Tibial nerve (tissue), 4 donors: ENCODE data around the gene LMCD1. TPM values are rescaled to one million over a fixed set of nuclear protein-coding genes. Genes with fewer than 3 reads are reported as not detected.

Experiments used
- DNase-seq, 2 donors: peaks; one replicate each; pipeline ENCODE4 v3.0.0-alpha.2; 2019; ENCODE audit warnings: low spot score in 2 of 2
- H3K27ac ChIP-seq, 4 donors: fragments of 200-600 bp; sonication (generic) in 3 of 4; one replicate each; pipeline ENCODE4 v1.5.1; 2017 to 2019; ENCODE audit warnings: mild to moderate bottlenecking in 1 of 4
- H3K27me3 ChIP-seq, 2 donors: fragments of 200-600 bp; sonication (generic) in 1 of 2; one replicate each; pipeline versions ENCODE4 v1.5.1 to v1.6.0; 2017 to 2019
- H3K36me3 ChIP-seq, 3 donors: fragments of 200-600 bp; sonication (generic); one replicate each; pipeline ENCODE4 v1.5.1; 2018 to 2019
- H3K4me1 ChIP-seq, 4 donors: fragments of 200-600 bp; sonication (generic) in 3 of 4; one replicate each; pipeline ENCODE4 v1.5.1; 2017 to 2019
- H3K4me3 ChIP-seq, 4 donors: fragments of 200-600 bp; sonication (generic) in 3 of 4; one replicate each; pipeline ENCODE4 v1.5.1; 2017 to 2019; ENCODE audit warnings: mild to moderate bottlenecking in 1 of 4, moderate library complexity in 1 of 4
- H3K9me3 ChIP-seq, 4 donors: fragments of 200-600 bp; sonication (generic) in 3 of 4; one replicate each; pipeline ENCODE4 v1.5.1; 2017 to 2019
- CTCF ChIP-seq, 5 experiments: fragments of 200-600 bp in 3 of 5; fragments of 450-650 bp in 2 of 5; sonication (generic) in 3 of 5; IDR thresholded peaks; one replicate each; pipeline ENCODE4 v1.5.1; 2016 to 2019; ENCODE audit warnings: antibody characterized with exemption in 5 of 5, mild to moderate bottlenecking in 3 of 5, moderate library complexity in 2 of 5
- EP300 ChIP-seq, 2 donors: sonication (generic); formaldehyde crosslinking; IDR thresholded peaks; one replicate each; pipeline ENCODE4 v1.6.1; 2017; ENCODE audit warnings: antibody characterized with exemption in 2 of 2, mild to moderate bottlenecking in 1 of 2
- POLR2A ChIP-seq, 2 donors: fragments of 450-650 bp; IDR thresholded peaks; one replicate each; pipeline ENCODE4 v1.6.1; 2017; ENCODE audit warnings: antibody characterized with exemption in 2 of 2, mild to moderate bottlenecking in 2 of 2, moderate library complexity in 2 of 2
- WGBS, 2 donors: methylation state at CpG; one replicate each; pipeline ENCODE4 v1.1.5; 2018; 5-methylcytosine and 5-hydroxymethylcytosine counted together
- total RNA-seq, 4 donors: library from RNA; depleted of rRNA; stranded (reverse); fragments of >200 nt; gene quantifications; one replicate each; pipeline ENCODE4 v1.1.0, GENCODE V29; 2016

The LMCD1 gene
- total RNA-seq, 4 donors from 2014 or later = 81.2 to 147 (median 92.9) TPM

DNA sequence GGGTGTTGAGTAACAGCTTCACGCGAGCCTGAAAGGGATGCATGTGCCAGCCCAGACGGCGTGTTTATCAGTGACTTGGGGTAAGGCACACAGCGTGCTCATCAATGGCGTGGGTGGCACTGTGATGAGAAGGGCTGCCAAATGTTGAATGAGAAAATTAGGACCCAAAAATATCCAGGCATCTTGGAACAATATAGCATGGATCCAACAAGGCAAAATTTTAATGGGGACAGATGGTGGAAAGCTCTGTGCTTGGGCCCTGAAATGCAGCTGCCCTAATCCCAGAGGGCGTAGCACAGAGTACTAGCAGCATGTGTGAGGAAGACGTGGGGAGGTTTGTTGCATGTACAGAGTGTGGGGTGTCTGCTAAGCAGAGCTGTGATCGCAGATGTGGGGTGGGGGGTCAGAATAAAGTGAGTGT lies 94.1 kb downstream of the LMCD1 start:
- H3K27ac ChIP-seq = no peak overlapping the region
- no peak overlapping the region for H3K4me3 ChIP-seq
- H3K9me3 ChIP-seq = no peaks in the 10 kb centered on the region
- TF ChIP-seq CTCF (IDR thresholded peaks at IDR 0.05) (no peak), POLR2A (IDR thresholded peaks at IDR 0.05) (no peak), EP300 (IDR thresholded peaks at IDR 0.05) (no peak)
- 88 to 90% methylated on average over 9 of the region's 9 CpGs for WGBS, 2 donors
- no peaks in the 10 kb centered on the region for H3K36me3 ChIP-seq
- H3K4me1 ChIP-seq = no peaks in the 10 kb centered on the region
- no peaks in the 10 kb centered on the region for H3K27me3 ChIP-seq
- no peak for DNase-seq

GRCh38 chr3:8596321-8597218 lies 94.9 kb downstream of the LMCD1 start:
- no peaks in the 10 kb centered on the region for H3K9me3 ChIP-seq
- TF ChIP-seq EP300 (IDR thresholded peaks at IDR 0.05) = no peak
- no peak overlapping the region for H3K27ac ChIP-seq
- H3K4me1 ChIP-seq = no peaks in the 10 kb centered on the region
- no peak overlapping the region for H3K4me3 ChIP-seq
- no peak for DNase-seq
- H3K36me3 ChIP-seq = no peaks in the 10 kb centered on the region
- H3K27me3 ChIP-seq = no peaks in the 10 kb centered on the region
- WGBS, 2 donors = 77 to 87% methylated on average over 18 of the region's 18 CpGs

DNA sequence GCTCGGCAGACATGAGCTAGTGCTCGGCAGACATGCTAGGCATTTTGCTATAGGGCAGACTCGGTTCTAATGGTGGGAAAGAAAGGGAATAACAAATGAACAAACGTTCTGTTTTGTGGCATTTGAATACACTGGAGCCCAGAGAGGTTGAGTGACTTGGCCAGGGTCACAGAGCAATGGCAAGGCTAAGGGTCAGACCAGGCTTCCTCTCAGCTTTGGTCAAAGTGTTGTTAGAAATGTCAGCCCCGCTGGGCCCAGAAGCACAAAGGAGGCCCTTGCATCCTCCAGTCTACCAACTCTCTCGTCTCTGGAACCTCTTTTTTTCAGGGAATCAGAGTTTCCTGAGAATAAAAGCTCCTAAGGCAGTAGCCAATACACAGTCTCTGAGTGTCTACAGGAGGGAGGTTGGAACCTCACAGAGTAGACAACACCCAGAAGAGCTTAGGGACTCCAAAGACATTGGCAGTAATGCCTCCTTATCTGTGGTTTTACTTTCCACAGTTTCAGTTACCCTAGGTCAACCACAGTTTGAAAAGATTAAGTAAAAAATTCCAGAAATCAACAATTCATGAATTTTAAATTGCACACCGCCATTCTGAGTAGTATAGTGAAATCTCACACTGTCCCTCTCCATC lies 95.7 kb downstream of the LMCD1 start:
- no peak for DNase-seq
- no peaks in the 10 kb centered on the region for H3K27me3 ChIP-seq
- no peaks in the 10 kb centered on the region for H3K36me3 ChIP-seq
- no peak overlapping the region for H3K27ac ChIP-seq
- no peak overlapping the region for H3K4me3 ChIP-seq
- no peaks in the 10 kb centered on the region for H3K9me3 ChIP-seq
- TF ChIP-seq EP300 (IDR thresholded peaks at IDR 0.05) (no peak), CTCF (IDR thresholded peaks at IDR 0.05) (no peak), POLR2A (IDR thresholded peaks at IDR 0.05) (no peak)
- H3K4me1 ChIP-seq = no peaks in the 10 kb centered on the region
- WGBS, 2 donors = 62 to 70% methylated on average over 7 of the region's 7 CpGs

- TF ChIP-seq CTCF (IDR thresholded peaks at IDR 0.05) (no peak), POLR2A (IDR thresholded peaks at IDR 0.05) (no peak), EP300 (IDR thresholded peaks at IDR 0.05) (no peak)
- no peaks in the 10 kb centered on the region for H3K36me3 ChIP-seq
Measured at GRCh38 chr3:8599146-8599545, 97.5 kb downstream of the LMCD1 start.

GRCh38 chr3:8600457-8600856 lies 98.8 kb downstream of the LMCD1 start:
- peaks cover 0 to 7% (median 0%) of the 10 kb centered on the region in 4 donors for H3K4me1 ChIP-seq
- H3K9me3 ChIP-seq = no peaks in the 10 kb centered on the region

More at GRCh38 chr3:8599146-8599545, 97.5 kb downstream of the LMCD1 start:
- 48 to 58% methylated on average over 3 of the region's 3 CpGs for WGBS, 2 donors
- Histone ChIP-seq H3K4me1 (peaks cover 0 to 7% (median 0%) of the 10 kb centered on the region in 4 donors), H3K9me3 (no peaks in the 10 kb centered on the region), H3K4me3 (no peak overlapping the region), H3K27me3 (no peaks in the 10 kb centered on the region), H3K27ac (no peak overlapping the region)
- no peak for DNase-seq

More at GRCh38 chr3:8600457-8600856, 98.8 kb downstream of the LMCD1 start:
- no peak for DNase-seq
- no peak overlapping the region for H3K27ac ChIP-seq
- H3K4me3 ChIP-seq = no peak overlapping the region
- no peaks in the 10 kb centered on the region for H3K36me3 ChIP-seq
- H3K27me3 ChIP-seq = no peaks in the 10 kb centered on the region
- no peak for TF ChIP-seq POLR2A (IDR thresholded peaks at IDR 0.05)
- no peak for TF ChIP-seq CTCF (IDR thresholded peaks at IDR 0.05)
- TF ChIP-seq EP300 (IDR thresholded peaks at IDR 0.05) = no peak
